Suppressor macrophage treated with lipopolysaccharide for 4 hours (primary cell): ENCODE data around the gene VCPKMT.
A peak's percentile ranks its signal among the peaks of the same experiment; 100 is the strongest.
"Not testable (repeated sequence)": the region's sequence is repeated elsewhere in the genome, so short reads cannot be mapped to it uniquely, and the experiment has no call there.

Source experiments
- DNase-seq: peaks from one replicate; pipeline ENCODE4 v3.0.0-alpha.2; 2020

VCPKMT gene

GRCh38 chr14:50091240-50091913 is 25.0 kb downstream of the VCPKMT start:
- DNase-seq: peak; percentile 33

GRCh38 chr14:50089208-50089607 is 27.2 kb downstream of the VCPKMT start:
- DNase-seq: no peak

- DNase-seq: no peak
Observed at GRCh38 chr14:50088731-50089130, 27.6 kb downstream of the VCPKMT start.

GRCh38 chr14:50088117-50088515 is 28.3 kb downstream of the VCPKMT start:
- no peak for DNase-seq

GRCh38 chr14:50087341-50088116 is 28.8 kb downstream of the VCPKMT start:
- DNase-seq: peak; percentile 40

- no peak for DNase-seq
Observed at GRCh38 chr14:50086321-50086711, 30.1 kb downstream of the VCPKMT start.

- peak; percentile 77 for DNase-seq
Observed at GRCh38 chr14:50085570-50086320, 30.6 kb downstream of the VCPKMT start.

- no peak for DNase-seq
Observed at GRCh38 chr14:50084666-50085065, 31.7 kb downstream of the VCPKMT start.

GRCh38 chr14:50083467-50084337 is 32.7 kb downstream of the VCPKMT start:
- DNase-seq: no peak

GRCh38 chr14:50082784-50083466 is 33.4 kb downstream of the VCPKMT start:
- peak; percentile 90 for DNase-seq

GRCh38 chr14:50082308-50082742 is 34.0 kb downstream of the VCPKMT start:
- DNase-seq: no peak

GRCh38 chr14:50079103-50079502 is 37.3 kb downstream of the VCPKMT start:
- not testable (repeated sequence) for DNase-seq

- not testable (repeated sequence) for DNase-seq
Observed at GRCh38 chr14:50073663-50074062, 42.7 kb downstream of the VCPKMT start.

- DNase-seq: no peak
Observed at GRCh38 chr14:50072395-50072794, 44.0 kb downstream of the VCPKMT start.

- peak; percentile 53 for DNase-seq
Observed at GRCh38 chr14:50070840-50071548, 45.4 kb downstream of the VCPKMT start.

- DNase-seq: no peak
Observed at GRCh38 chr14:50070230-50070629, 46.1 kb downstream of the VCPKMT start.

- DNase-seq: no peak
Observed at GRCh38 chr14:50069325-50069724, 47.0 kb downstream of the VCPKMT start.

- DNase-seq: no peak
Observed at GRCh38 chr14:50068496-50068895, 47.9 kb downstream of the VCPKMT start.

- no peak for DNase-seq
Observed at GRCh38 chr14:50067723-50068495, 48.5 kb downstream of the VCPKMT start.

GRCh38 chr14:50065583-50065982 is 50.8 kb downstream of the VCPKMT start:
- DNase-seq: no peak
